Tibial artery (tissue), 4 donors: Measurements from ENCODE around the gene CHD9.
"Not testable (repeated sequence)": the region's sequence is repeated elsewhere in the genome, so short reads cannot be mapped to it uniquely, and the experiment has no call there.

Experiments
- DNase-seq, 2 donors: peaks; one replicate each; pipeline ENCODE4 v3.0.0-alpha.2; 2019
- H3K27ac ChIP-seq, 2 donors: fragments of 200-600 bp; sonication (generic) in 1 of 2; 1 replicate in 1 of 2; 2 replicates in 1 of 2; pipeline ENCODE4 v1.5.1; 2018 to 2019; ENCODE audit warnings: mild to moderate bottlenecking in 1 of 2
- H3K27me3 ChIP-seq, 2 donors: fragments of 200-600 bp; sonication (generic) in 1 of 2; one replicate each; pipeline versions ENCODE4 v1.5.1 to v1.6.0; 2016 to 2019
- H3K36me3 ChIP-seq, 3 donors: fragments of 200-600 bp; sonication (generic) in 2 of 3; one replicate each; pipeline ENCODE4 v1.5.1; 2016 to 2019; ENCODE audit warnings: mild to moderate bottlenecking in 2 of 3
- H3K4me1 ChIP-seq, 4 donors: fragments of 200-600 bp; sonication (generic) in 2 of 4; 1 replicate in 3 of 4; 2 replicates in 1 of 4; pipeline ENCODE4 v1.5.1; 2016 to 2019
- H3K4me3 ChIP-seq, 2 donors: fragments of 200-600 bp; sonication (generic) in 1 of 2; 1 replicate in 1 of 2; 2 replicates in 1 of 2; pipeline ENCODE4 v1.5.1; 2018 to 2019; ENCODE audit warnings: mild to moderate bottlenecking in 2 of 2
- H3K9me3 ChIP-seq, 3 donors: fragments of 200-600 bp; sonication (generic) in 1 of 3; one replicate each; pipeline ENCODE4 v1.5.1; 2016 to 2019
- CTCF ChIP-seq, 2 experiments: fragments of 200-600 bp in 1 of 2; fragments of 450-650 bp in 1 of 2; IDR thresholded peaks; one replicate each; pipeline ENCODE4 v1.5.1; 2017 to 2019; ENCODE audit warnings: antibody characterized with exemption in 2 of 2, mild to moderate bottlenecking in 1 of 2, moderate library complexity in 1 of 2
- intact Hi-C: fragments of 100-400 bp; cut with DNase I; formaldehyde crosslinking; loops from one replicate; pipeline ENCODE4 v1.15.0; 2023; ENCODE audit warnings: low total_unique reads

CHD9 gene

GRCh38 chr16:53069772-53070171 lies 15.0 kb downstream of the CHD9 start:
- Histone ChIP-seq H3K27me3 (no peaks in the 10 kb centered on the region), H3K36me3 (no peaks in the 10 kb centered on the region), H3K27ac (no peak overlapping the region), H3K4me3 (no peak overlapping the region), H3K9me3 (no peaks in the 10 kb centered on the region), H3K4me1 (peaks cover 0 to 26% (median 9%) of the 10 kb centered on the region in 4 donors)
- no peak for TF ChIP-seq CTCF (IDR thresholded peaks at IDR 0.05)
- no peak for DNase-seq
- intact Hi-C loops = no loop called here

GRCh38 chr16:53071748-53072301 lies 17.0 kb downstream of the CHD9 start:
- Histone ChIP-seq H3K27ac (peak overlapping the region in 1 of 2 donors; percentile 42), H3K9me3 (no peaks in the 10 kb centered on the region), H3K4me1 (peaks cover 0 to 26% (median 9%) of the 10 kb centered on the region in 4 donors), H3K27me3 (no peaks in the 10 kb centered on the region), H3K36me3 (no peaks in the 10 kb centered on the region), H3K4me3 (no peak overlapping the region)
- intact Hi-C loops = no loop called here
- peak; percentile 54 to 72 for DNase-seq
- TF ChIP-seq CTCF (IDR thresholded peaks at IDR 0.05) = no peak

- no peak overlapping the region for H3K4me3 ChIP-seq
- intact Hi-C loops = no loop called here
- H3K9me3 ChIP-seq = no peaks in the 10 kb centered on the region
- H3K4me1 ChIP-seq = peaks cover 0 to 26% (median 9%) of the 10 kb centered on the region in 4 donors
- no peaks in the 10 kb centered on the region for H3K27me3 ChIP-seq
- H3K27ac ChIP-seq = no peak overlapping the region
- no peak for TF ChIP-seq CTCF (IDR thresholded peaks at IDR 0.05)
- no peak for DNase-seq
- no peaks in the 10 kb centered on the region for H3K36me3 ChIP-seq
These were observed 18.2 kb downstream of the CHD9 start for GRCh38 chr16:53073022-53073421.

GRCh38 chr16:53074296-53074695 lies 19.5 kb downstream of the CHD9 start:
- H3K36me3 ChIP-seq, DNase-seq, intact Hi-C loops: not testable (repeated sequence)

GRCh38 chr16:53075461-53075860 lies 20.7 kb downstream of the CHD9 start:
- H3K36me3 ChIP-seq, H3K4me3 ChIP-seq, H3K27ac ChIP-seq, H3K9me3 ChIP-seq, H3K27me3 ChIP-seq, DNase-seq, intact Hi-C loops: not testable (repeated sequence)
- peaks cover 5 to 37% (median 18%) of the 10 kb centered on the region in 4 donors for H3K4me1 ChIP-seq

More at GRCh38 chr16:53074296-53074695, 19.5 kb downstream of the CHD9 start:
- not testable (repeated sequence) for H3K9me3 ChIP-seq, H3K27ac ChIP-seq, H3K27me3 ChIP-seq, H3K4me3 ChIP-seq
- H3K4me1 ChIP-seq = peaks cover 0 to 26% (median 11%) of the 10 kb centered on the region in 4 donors

- Histone ChIP-seq H3K36me3 (no peaks in the 10 kb centered on the region), H3K4me1 (peaks cover 8 to 36% (median 17%) of the 10 kb centered on the region in 4 donors), H3K27ac (no peak overlapping the region), H3K27me3 (no peaks in the 10 kb centered on the region), H3K4me3 (no peak overlapping the region), H3K9me3 (no peaks in the 10 kb centered on the region)
- intact Hi-C loops = no loop called here
- no peak for DNase-seq
- TF ChIP-seq CTCF (IDR thresholded peaks at IDR 0.05) = no peak
These were observed 23.5 kb downstream of the CHD9 start for GRCh38 chr16:53078247-53078646.
